Activated CD4-positive, CD25-positive, alpha-beta regulatory T cell treated with anti-CD3 and anti-CD28 coated beads, Interleukin-2, amount 50 U/mL, for 16 hours (primary cell): ENCODE results near the gene RRP1B.
A peak's percentile ranks its signal among the peaks of the same experiment; 100 is the strongest.
"Not testable (repeated sequence)": the region's sequence is repeated elsewhere in the genome, so short reads cannot be mapped to it uniquely, and the experiment has no call there.

Experiments
- DNase-seq: peaks from one replicate; pipeline ENCODE4 v3.0.0-alpha.2; 2020; ENCODE audit warnings: low read depth, low spot score

RRP1B gene, protein sequence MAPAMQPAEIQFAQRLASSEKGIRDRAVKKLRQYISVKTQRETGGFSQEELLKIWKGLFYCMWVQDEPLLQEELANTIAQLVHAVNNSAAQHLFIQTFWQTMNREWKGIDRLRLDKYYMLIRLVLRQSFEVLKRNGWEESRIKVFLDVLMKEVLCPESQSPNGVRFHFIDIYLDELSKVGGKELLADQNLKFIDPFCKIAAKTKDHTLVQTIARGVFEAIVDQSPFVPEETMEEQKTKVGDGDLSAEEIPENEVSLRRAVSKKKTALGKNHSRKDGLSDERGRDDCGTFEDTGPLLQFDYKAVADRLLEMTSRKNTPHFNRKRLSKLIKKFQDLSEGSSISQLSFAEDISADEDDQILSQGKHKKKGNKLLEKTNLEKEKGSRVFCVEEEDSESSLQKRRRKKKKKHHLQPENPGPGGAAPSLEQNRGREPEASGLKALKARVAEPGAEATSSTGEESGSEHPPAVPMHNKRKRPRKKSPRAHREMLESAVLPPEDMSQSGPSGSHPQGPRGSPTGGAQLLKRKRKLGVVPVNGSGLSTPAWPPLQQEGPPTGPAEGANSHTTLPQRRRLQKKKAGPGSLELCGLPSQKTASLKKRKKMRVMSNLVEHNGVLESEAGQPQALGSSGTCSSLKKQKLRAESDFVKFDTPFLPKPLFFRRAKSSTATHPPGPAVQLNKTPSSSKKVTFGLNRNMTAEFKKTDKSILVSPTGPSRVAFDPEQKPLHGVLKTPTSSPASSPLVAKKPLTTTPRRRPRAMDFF

DNA sequence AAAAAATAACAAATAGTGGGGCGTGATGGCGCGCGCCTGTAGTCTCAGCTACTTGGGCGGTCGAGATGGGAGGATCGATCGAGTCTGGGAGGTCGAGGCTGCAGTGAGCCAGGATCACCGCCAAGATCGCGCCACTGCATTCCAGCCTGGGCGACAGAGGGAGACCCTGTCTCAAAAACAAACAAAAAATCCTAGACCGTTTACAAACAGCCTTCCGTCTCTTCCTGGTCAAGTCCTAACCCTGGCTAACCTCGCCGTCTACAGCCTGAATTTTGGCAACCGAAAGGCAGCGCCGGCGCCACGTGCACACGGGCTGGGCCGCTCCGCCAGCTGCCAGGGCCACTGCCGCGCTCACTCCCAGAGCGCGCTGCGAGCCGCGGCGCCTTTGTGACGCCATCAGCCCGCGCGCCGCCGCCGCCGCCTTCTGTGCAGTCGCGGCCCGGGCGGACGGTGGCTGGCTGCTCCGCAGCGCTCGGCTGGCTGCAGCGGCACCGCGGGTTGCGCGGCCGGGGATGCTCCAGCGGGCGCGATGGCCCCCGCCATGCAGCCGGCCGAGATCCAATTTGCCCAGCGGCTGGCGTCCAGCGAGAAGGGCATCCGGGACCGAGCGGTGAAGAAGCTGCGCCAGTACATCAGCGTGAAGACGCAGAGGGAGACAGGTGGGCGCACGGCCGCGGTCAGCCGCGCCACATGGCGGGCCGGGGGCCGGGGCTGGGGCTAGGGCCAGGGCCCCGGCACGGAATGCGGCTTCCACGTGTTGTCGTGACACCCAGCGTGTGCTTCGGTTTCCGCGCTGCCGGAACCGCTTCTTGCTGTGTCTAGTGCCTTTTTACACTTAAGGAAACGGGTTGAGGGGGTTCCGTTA, at the start of gene RRP1B, which contains the start of gene HSF2BP:
RRP1B (plus strand) TSS at position 425 of the 865 bp plus-strand sequence; CDS start at position 530, 105 bp downstream.
HSF2BP (minus strand) TSS at position 353 of the 865 bp plus-strand sequence. CDS start 1,392 bp downstream, outside the sequence.
- peak; percentile 63 for DNase-seq

DNA sequence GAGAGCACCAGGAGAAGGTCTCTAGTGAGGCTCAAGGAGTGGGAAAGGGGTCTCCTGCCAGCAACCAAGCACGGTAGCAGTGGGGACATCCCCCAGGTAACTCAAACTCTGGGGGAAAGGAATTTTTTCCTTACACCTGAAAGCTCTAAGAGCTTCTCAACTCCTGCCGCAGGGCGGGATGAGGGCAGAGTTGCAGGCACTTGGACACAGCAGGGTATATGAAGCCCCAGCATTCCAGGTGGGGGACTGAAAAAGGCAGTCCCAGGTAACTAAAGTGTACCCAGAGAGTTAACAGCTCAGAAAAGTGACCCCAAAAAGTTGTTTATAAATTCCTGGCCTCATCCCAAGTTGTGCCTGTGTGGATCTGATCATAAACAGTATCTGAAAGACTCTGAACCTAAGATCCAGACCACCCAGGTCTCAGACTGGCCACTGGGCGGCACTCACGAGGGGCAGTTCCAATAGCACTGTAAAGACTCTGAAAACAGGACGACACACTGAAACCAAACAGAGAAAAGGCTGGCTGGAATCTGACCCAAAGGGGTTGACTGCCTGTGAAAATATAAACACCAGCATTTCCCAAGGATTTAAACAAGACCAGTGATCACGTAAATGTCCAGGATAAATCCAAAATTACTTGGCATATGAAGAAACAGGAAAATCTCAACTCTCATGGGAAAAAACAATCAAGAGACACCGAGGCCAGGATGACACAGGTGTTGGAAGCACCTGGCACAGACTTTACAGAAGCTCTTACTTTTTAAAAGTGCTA, 47.6 kb upstream of the RRP1B start:
- DNase-seq = no peak

DNA sequence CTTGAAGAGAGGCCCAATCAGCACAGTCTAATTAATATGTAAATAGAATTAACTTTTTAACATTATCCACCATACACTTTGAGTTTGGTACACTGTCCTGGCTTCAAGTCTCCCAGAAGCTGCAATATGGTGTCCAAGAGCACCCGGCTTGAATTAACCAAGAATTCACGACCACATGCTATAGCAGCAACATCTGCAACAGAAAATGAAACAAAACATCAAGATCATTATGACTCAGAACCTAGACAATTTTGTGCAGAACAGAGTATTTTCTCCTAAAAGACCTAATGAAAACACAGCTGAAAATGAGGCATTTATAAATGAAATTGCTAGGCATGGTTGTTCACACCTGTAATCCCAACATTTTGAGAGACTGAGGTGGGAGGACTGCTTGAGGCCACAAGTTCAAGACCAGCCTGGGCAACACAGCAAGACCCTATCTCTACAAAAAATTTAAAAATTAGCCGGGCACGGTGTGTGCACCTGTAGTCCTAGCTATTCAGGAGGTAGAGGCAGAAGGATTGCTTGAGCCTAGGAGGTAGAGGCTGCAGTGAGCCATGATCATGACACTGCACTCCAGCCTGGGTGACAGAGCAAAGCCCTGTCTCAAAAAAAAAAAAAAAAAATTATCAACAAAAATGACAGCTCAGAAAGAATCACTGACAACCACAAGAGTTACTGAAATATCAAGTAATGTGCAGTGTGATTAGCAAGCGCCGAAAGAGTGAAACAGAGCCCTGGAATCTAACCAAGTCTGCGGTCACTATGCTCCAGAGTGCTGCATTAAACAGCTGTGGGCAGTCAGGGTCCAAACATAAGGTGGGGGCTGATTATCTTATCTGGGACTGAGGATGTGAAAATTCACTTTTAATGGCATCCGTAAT, 45.4 kb upstream of the RRP1B start:
- DNase-seq = no peak

DNA sequence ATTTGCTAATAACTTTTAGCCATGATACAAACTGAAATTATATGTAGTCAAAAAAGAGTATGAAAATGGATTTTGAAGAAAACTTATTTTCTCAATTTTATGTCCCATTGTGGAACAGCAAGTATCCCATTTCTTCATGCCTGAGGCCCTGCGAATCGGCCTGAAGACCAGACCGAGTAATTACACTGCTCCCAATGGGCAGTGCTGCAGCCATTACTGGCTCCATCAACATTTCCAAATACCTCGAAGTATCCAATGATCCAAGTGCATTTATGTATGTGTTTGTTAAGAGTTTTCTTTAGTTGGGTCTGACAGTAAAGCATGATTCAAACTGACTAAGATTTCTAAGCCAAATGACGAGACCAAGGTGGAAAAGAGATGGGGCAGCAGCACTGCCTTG, 44.5 kb upstream of the RRP1B start:
- DNase-seq = no peak

DNA sequence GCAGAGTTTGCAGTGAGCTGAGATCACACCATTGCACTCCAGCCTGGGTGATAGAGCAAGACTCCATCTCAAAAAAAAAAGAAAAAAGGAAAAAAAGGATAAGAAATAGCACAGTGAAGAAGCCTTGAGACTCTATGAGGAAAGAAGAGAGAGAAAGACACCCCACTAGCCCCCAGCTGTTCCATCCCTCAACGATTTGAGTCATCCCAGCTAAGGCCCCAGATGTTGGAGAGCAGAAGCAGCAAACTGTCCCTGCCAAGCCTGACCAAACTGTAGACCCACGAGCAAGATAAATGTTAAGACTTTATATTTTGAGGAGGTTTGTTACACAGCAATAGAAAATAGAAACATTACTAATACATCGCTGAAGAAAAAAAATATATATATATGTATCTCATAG, 42.5 kb upstream of the RRP1B start:
- not testable (repeated sequence) for DNase-seq

DNA sequence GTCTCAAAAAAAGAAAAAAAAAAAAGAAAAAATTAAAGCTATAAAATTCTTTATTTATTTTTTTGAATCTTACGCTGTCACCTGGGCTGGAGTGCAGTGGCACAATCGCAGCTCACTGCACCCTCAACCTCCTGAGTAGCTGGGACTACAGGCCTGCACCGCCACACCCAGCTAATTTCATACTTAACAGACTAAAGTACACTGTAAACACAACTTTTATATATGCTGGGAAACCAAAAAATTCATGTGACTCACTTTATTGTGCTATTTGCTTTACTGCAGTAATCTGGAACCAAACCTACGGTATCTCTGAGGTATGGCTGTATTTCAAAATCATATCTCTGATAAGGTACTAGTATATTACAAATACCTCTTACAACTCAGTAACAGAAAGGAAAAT, 40.4 kb upstream of the RRP1B start:
- DNase-seq = no peak

DNA sequence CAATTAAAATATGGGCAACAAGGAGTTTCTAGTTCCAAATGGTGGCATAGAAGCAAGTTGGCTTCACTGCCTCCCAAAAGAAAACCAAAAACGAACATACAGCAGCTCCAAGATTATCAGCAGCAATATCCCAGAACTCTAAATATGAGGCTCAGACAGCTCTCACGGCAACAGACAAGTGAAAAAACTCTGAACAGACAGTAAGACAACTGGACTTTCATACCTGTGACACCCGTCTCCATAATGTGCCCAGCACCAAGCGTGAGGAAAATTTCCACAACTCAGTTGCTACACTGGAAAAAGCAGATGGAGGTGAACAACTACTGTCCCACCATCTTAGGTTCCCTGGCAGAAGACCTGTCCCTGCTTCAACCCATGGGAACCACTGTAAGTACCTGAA, 40.0 kb upstream of the RRP1B start:
- DNase-seq = no peak

DNA sequence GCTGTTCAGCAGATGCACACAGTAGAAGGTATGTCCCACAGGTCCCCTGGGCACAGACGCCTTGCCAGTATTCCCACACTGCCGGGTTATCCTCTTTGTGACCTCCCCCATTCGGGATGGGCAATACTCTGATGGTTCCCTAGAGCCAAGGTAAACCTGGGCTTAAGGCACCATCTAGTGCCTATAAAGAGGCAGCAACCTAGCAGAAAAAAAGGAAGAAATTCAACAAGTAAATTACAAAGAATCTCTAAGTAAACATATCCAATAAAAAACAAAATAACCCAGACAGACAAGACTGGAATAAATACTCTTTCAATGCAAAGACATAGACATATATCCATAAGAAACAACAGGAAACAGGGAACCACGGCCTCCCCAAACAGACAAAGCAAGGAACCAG, 39.5 kb upstream of the RRP1B start:
- no peak for DNase-seq

DNA sequence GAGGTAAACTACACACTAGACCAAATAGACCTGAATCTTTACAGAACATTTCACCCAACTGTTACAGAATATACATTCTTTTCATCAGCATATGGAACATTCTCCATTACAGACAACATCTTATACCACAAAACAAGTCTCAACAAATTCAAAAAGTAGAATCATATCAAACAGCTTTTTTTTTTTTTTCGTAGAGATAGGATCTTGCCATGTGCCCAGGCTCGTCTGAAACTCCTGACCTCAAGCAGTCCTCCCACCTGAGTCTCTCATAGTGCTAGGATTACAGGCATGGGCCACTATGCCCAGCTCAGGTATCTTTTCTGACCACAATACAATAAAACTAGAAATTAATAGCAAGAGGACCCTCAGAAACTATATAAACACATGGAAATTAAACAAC, 36.6 kb upstream of the RRP1B start:
- DNase-seq = no peak

DNA sequence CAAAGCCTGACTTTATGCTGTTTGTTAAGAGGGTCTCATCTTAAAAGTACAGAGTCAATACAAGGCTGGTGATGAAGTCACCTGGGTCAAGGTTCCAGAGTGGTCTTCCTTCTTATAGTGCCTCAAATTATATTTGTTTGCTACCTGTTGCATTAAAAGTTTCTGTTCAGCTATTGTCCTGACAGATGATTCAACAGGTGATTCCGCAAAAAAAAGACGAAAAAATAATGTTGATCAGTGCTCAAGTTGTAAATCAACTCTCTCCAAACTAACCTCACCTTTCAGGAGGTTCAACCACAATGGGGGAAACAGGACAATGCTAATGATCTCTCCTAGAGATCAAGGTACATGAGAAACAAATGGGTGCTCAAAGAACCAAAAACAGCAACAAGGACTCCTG, 35.8 kb upstream of the RRP1B start:
- DNase-seq = no peak

DNA sequence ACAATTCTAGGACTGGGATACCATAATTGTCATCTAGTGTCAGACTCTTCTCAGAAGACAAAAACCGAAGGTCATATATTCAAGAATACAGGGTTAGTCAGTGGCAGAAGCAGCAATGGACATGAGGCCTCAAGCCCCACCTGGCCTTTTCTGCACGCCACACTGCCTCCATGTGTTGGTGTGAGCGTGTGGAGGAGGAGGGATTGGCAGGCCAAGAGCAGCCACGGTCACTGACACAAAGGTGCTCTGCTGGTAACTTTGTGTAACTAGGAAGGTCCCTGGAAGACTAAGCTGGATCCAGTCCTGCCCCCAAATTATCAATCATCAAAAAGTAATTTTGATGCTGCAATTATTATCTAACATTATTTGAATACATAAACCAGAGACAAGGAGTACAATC, 35.0 kb upstream of the RRP1B start:
- no peak for DNase-seq

DNA sequence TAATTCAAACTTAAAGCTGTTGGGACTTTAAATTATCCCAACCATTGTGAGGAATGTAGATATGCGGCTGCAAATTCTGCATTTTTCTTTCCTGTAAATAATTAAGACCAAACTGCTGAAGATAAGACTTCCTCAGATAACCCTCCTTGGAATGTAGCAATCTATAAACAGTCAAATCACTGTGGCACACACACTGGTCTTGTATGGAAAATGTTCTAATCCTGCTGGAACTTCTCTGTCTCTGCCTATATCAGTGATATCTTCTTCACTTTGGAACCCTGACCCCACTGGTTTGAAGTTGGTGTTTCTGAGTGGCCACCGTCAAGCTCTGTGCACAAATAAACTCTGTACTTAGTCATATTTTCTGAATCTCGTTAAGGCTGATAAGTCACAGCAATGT, 33.0 kb upstream of the RRP1B start:
- DNase-seq = no peak

DNA sequence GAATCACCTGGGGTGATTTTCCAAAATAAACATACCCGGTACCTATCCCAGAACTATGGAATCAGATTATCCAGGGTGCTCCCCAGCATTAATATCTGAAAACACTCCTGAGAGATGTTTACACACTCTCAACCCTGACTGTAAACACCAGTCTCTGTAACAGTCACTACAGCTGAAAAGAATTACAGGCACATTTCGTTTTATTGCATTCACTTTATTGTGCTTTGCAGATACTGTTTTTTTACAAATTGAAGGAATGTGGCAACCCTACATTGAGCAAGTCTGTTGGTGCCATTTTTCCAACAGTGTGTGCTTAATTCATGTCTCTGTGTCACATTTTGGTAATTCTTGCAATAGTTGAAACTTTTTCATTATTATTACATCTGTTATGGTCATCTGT, 31.8 kb upstream of the RRP1B start:
- DNase-seq = no peak

DNA sequence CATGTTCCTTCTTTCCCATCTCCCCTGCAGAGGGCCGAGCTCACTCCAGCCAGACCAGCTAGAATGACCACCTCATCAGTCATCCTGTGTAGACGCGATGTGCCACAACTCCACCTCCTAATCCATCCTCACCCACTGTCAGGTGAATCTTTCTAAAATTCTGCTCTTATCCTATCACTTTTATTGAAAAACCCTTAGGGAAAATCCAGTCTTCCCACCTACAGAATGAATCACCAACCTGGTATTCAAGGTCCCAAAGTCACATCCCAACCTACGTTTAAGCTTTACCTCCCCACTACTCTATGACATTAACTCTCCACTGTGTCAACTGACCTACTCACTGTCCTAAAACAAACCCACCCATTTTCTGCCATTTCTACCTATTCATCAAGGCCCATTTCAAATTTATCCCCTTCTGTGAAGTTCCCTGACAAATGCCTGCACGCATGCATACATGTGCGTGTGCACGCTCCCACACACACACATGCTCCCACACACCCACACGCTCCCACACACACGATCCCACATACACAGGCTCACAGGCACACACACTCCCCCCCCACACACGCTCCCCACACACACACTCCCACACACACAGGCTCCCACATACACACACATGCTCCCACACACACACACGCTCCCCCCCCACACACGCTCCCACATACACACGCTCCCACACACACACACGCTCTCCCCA, 27.8 kb upstream of the RRP1B start:
- no peak for DNase-seq

DNA sequence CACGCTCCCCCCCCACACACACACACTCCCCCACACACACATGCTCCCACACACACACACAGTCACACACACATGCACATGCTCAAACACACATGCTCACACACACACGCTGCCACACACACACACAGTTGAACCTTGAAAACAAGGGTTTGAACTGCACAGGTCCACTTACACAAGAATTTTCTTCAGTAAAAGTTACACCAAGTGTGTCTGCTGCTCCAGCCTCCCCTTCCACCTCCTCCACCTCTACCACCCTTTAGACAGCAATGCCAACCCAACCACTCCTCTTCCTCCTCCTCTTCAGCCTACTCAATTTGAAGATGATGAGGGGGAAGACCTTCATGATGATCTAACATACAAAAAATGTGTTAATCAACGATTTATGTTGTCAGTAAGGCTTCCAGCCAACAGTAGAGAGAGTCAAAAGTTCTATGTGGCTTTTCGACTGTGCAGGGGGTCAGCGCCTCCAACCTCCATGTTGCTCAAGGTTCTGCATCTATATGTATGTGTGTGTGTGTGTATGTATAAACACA, 26.9 kb upstream of the RRP1B start:
- DNase-seq = no peak

DNA sequence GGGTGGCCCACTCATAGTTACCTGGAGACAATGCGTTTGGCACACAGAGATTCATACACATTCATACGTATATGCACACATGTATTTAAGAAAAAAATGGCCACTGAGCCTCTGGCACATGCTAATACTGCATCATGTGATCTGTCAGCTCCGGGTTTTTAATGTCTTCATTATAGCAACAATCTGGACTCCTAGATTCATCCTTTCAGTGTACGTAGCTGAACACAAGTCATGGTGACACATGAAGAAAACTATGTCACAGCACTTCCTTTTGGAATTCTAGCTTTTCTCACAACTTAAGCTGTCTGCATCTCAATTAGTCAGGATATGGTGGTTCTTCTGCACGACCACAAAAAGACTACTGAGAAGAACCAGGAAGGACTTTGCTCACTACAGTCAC, 24.7 kb upstream of the RRP1B start:
- no peak for DNase-seq

DNA sequence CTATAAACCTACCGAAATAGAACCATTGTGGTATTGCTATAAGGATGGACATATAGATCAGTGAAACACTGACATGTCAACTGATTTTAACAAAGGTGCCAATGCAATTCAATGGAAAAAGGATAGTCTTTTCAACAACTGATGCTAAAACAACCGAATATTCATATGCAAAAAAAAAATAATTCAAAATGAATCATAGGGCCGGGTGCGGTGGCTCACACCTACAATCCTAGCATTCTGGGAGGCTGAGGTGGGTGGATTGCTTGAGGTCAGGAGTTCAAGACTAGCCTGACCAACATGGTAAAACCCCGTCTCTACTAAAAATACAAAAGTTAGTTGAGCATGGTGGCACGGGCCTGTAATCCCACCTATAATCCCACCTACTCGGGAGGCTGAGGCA, 23.9 kb upstream of the RRP1B start:
- no peak for DNase-seq

DNA sequence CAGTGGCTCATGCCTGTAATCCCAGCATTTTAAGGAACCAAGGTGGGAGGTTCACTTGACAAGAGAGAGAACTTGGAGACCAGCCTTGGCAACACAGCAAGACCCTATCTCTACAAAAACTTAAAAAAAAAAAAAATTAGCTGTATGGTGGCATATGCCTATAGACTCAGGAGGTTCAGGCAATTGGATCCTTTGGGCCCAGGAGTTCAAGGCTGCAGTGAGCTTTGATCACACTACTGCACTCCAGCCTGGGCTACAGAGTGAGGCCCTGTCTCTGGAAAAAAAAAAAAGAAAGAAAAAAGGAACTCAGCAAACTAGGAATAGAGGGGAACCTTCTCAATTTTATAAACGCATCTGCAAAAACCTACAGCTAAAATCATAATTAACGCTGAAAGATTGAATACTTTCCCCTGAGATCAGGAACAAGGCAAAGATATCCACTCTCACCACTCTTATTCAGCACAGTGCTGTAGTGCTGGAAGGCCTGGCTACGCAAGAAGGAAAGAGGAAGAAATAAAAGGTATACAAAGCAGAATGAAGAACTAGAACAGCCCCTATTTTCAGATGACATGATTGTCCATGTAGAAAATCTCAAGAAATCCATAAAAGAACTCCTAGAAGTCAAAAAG, 21.7 kb upstream of the RRP1B start:
- DNase-seq = no peak
